HK-2 (cell line): ENCODE data around the gene RRAGC.

Source experiments
- DNase-seq: peaks from one replicate; pipeline ENCODE4 v3.0.0-alpha.2; 2018; ENCODE audit not compliant: unreplicated experiment

RRAGC gene, protein sequence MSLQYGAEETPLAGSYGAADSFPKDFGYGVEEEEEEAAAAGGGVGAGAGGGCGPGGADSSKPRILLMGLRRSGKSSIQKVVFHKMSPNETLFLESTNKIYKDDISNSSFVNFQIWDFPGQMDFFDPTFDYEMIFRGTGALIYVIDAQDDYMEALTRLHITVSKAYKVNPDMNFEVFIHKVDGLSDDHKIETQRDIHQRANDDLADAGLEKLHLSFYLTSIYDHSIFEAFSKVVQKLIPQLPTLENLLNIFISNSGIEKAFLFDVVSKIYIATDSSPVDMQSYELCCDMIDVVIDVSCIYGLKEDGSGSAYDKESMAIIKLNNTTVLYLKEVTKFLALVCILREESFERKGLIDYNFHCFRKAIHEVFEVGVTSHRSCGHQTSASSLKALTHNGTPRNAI

DNA sequence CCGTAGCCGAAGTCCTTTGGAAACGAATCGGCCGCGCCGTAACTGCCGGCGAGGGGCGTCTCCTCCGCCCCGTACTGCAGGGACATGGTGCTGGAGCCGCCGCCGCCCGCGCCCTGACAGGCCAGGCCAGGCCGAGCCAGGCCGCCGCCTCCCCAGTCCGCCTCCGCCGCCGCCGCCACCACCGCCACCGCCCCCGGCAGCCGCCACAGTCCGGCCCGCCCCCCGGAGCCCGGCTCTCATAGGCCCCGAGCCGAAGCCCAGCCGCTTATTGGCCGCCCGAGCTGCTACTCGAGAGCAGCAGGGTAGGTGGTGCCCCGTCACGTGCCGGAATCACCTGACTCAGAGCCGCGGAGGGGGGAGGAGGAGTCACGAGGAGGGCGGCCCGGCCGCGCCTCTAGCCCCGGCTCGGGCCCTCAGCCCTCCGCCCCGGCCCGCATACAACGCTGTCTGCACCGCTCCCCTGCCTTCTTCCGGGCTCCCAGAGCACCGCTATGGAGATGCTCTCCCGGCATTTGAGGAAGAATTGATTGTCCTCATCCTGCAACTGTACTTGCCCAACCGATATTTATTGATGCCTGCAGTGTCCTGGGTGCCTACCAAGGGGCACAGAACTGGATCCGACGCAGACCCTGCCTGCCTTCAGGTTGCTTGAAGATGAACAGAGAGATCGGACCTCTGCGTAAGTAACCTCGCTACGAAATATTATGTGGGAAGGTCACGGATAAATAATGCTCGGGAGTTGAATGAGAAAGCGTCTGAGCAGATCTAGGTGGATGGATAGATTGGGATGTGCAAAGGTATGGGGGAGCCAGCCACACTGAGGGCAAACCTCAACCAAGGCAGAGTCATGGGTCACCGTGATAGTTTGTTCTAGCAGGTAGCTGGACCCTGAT, at the start of gene RRAGC:
RRAGC (minus strand) TSS at position 212 of the 893 bp plus-strand sequence; CDS start at position 86, 126 bp downstream.
- peak; percentile 99 for DNase-seq

DNA sequence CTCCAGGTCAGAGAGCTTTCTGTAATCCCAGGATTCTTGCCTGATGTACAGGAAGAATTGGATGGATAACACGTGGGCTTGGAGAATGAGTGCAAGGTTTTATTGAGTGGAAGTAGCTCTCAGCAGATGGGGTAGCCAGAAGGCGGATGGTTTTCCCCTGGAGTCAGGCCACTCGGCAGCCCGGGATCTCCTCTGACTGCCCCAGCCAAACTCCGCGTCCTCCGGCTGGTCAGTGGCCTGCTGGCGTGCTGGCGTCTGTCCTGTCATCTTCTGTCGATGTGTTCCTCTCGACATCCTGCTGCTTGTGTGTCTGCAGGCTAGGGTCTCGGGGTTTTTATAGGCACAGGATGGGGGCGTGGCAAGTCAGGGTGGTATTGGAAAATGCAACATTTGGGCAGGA, 49.2 kb upstream of the RRAGC start:
- DNase-seq = no peak

DNA sequence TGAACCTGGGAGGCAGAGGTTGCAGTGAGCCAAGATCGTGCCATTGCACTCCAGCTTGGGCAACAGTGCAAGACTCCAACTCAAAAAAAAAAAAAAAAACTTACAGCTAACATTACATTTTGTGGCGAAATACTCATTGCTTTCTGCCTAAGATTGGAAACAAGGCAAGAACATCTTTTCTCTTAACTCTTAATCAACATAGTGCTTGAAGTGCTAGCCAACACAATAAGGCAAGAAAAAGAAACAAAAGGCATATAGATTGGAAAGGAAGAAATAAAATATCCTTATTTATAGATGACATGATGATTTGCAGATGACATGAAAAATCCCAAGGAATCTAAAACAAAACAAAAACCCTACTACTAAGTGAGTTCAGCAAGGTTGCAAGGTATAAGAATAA, 46.4 kb upstream of the RRAGC start:
- DNase-seq = no peak

DNA sequence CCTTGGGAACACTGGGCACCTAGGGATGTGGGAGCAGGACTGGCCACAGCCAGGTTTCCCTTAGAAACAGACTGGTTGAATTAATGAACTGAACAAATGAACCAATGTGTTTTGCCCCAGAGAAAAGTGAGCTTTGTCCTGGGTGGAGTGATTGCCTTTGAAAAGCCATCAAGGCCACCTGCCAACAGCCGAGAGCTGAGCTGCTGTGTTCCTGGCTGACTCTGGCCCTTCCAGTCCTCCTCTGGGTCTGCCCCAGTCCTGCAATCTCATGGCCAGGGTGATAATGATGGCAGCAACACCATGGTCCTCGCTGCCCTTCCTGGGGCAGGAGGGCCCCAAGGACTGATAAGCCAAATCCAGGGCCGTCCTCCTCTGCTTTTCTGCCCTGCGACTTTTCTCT, 40.0 kb upstream of the RRAGC start:
- no peak for DNase-seq

DNA sequence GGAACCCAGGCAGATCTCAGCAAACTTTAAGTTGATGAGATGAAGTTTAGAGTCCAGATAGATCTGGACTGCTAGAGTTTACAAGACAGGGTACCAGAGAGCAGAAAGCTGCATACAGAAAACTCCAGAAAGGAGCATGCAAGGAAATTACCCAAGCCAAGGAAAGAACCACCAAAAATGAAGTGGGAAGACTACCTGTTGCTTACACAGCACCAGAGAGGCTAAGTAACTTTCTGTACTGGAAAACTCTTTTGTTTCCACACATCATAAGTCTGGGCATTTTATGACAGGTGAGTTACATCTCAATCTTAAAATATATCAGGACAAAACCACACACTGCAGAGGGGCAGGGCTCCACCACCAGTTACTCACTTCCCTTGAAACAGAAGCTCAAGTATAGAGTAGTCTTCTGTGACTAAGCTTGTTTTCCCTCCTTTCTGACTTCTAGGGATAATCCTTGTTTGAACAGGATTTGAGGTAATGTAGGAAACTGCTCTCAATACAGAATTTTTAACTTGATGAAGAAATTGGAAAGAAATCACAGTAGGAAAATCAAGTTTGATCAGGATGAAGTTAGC, 39.2 kb upstream of the RRAGC start:
- no peak for DNase-seq

DNA sequence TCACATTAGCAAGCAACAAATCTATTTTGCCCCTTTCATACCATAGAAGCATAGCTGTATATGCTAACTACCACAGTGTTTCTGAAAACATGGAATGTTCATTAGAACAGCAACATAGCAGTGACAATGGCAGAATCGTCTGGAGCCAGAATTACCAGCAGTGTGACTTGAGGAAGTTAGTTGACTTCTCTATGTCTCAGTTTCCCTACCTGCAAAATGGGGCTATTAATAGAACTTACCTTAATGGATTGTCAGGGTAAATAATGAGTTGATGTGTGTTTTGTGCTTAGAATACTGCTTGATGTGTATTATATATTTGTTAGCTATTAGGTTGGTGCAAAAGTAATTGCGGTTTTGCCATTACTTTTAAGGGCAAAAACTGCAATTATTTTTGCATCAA, 36.6 kb upstream of the RRAGC start:
- DNase-seq = no peak

DNA sequence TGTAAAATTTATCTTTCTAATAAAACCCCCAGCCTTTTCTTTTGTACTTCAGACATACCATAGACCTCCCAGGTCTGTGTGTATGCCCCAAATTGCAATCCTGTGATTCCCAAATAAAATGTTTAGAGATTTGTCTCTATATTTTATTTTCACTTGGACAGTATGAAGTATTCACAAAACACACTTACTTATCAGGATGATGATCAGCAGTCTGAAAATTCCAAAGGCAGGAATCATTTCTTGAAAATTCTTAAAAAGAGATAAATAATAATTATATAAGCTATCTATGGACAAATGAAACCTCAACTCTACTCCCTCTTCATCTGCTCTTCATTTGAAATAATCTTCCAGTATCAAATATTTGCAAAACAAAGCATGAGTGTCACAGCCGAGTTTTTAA, 33.4 kb upstream of the RRAGC start:
- DNase-seq = no peak

DNA sequence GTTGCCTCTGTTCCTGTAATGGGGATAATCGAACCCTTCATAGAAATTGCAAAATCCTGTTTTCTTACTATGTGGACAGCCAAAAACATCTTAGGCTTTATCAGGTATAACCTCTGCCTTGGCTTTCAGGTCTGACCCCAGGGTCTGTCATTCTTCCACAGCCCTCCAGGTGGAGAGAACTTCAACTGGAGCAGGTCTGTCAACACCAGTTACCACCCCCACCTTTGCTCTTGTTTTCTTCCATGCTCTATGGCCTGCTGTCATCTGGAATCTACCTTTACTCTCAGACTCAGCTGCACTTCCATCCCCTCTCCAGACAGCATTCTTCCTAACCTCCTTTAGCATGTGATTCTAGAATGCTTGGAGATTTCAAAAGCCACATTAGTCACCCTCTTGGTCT, 32.2 kb upstream of the RRAGC start:
- DNase-seq = no peak

DNA sequence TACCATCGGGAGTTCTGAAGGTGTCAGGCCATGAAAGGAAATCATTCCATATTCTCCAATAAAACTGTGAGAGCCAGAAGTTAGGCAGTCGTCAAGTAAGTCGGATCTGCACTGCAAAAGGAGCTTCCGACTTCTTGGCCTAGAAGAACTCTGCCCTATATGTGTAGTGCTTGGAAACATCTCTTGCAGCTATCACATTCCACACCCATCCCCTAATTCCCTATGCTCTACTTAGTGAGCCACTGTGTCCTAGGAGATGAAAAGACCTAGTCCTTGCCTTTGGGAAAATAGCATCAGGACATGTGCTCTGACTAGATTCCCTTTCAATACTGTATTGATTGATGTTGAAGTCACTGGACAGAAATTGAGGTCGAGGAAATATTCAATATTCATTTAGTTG, 30.0 kb upstream of the RRAGC start:
- DNase-seq = no peak

DNA sequence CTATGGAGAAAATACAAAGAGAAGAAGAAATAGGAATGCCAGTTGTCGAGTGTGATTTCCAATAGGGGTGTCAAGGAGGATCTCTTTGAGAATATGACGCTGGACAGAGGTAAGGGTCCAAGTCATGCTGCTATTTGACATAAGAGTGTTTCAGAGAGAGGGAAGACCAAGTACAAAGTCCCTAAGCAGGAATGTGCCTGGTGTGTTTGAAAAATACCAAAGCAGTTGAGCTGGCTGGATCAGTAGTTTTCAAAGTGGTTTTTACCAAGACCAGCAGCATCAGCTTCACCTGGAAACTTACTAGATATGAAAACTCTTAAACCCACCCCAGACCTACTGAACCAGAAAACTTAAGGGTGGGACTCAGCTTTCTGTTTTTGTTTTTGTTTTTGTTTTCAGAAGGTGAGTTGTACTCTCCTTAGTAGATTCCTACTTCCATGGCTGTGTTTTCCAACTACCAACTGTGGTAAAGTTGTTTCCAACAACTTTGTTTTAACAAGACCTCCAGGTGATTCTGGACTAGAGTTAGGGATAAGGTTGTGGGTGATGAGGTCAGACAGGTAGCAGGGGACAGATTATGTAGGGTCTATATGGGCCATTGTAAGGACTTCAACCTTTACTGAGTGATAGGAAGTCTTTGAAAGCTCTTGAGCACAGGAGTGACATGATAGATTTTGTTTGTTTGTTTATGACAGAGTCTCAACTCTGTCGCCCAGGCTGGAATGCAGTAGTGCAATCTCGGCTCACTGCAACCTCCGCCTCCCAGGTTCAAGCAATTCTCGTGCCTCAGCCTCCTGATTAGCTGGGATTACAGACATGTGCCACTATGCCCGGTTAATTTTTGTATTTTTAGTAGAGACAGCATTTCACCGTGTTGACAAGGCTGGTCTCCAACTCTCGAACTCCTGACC, 29.1 kb upstream of the RRAGC start:
- DNase-seq = no peak

DNA sequence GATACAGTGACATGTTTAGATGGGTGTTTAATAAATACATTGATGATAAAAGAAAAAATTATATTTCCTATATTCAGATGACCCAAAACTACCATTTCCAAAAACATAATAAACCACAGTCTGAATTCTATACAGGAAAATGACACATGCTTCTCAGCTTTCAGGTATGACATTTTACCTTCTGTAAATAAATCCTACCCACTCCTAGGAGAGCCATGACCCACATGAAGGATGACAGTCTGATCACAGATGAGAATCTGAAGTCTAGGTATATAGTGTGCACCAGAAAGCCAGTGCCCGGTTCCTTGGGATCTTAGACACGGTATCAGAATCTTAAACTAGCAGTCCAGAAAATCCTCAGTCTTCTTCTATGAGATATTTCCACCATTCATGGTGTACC, 25.5 kb upstream of the RRAGC start:
- no peak for DNase-seq

DNA sequence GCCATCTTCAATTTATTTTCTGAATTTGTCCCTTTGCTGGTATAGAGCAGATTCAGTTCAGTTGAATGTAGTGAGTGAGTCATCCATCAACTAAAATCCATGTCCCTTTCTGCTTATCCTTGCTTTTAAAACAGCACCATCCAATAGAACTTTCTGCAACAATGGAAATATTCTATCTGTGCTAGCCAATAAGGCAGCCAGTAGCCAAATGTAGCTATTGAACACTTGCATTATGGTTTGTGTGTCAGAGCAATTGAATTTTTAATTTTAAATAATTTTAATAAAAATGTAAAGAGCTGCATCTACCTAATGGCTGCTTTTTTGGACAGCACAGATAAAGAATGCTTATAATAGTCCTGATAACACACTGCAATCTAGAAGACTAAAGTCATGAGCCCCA, 21.9 kb upstream of the RRAGC start, which contains the start of gene GJA9:
GJA9 (minus strand) TSS at position 101 of the 400 bp plus-strand sequence. CDS start 5,489 bp downstream, outside the sequence.
- DNase-seq = no peak

DNA sequence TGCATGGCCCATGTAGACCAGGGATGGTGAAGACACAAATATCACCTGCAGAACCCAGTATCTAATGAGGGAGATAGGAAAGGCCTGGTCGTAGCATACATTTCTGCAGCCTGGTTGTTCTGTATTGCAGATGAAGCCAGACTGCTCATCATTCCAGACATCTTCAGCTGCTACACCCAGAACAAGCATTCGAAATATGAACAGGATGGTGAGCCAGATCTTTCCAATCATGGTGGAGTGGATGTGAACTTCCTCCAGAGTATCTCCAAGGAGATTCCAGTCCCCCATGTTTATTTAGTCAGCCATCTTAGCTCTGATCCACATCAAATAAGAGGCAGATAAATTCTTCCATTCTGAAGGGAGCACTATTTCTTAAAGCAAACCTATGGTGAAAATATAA, 16.2 kb upstream of the RRAGC start:
- DNase-seq = no peak

DNA sequence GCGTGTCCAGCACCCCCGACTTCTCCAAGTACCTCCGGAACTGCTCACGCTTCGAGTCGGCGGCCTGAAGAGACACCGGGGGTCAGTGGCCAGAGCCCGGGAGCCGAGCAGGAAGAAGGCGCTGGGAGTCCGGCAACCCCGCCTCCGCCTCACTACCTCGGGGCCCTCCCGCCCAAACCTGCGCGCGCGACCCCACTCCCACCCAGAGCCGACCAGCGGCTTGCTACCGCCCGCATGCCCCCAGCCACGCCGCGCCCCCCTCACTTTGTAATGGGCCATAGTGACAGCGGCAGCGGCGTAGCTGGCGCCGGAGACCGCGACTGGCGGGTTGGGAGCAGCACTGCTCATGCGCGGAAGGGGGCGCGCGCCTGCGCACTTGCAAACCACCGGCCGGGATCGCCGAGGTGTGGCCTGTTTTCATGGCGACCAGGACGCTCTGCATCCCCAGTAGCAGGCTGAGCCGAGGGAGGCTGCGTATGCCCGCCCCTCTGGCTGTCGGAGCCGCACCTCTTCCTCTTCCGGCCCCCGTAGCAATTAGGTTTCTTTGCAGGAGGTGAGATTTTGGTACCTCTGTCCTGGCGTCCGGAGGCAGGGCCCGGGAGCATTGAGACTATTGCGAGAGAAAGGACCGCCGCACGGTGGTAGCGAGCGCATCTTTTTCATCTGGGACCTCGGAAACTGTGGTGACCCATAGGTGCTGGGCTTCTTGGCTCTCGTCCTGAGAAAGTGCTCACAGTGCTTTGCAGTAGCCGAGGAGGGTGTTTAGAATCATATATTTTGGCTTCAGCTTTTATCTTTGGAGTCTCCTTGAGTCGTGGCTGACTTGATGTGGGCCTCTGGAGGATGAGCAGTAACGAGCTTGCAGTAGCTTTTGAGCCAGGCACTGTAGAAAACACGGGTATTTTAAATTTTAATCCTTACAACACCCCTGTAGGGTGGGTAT, 13.7 kb upstream of the RRAGC start, which contains the start of gene MYCBP:
MYCBP (minus strand) TSS at position 322 of the 943 bp plus-strand sequence; CDS start at position 279, 43 bp downstream.
- DNase-seq = peak; percentile 98

DNA sequence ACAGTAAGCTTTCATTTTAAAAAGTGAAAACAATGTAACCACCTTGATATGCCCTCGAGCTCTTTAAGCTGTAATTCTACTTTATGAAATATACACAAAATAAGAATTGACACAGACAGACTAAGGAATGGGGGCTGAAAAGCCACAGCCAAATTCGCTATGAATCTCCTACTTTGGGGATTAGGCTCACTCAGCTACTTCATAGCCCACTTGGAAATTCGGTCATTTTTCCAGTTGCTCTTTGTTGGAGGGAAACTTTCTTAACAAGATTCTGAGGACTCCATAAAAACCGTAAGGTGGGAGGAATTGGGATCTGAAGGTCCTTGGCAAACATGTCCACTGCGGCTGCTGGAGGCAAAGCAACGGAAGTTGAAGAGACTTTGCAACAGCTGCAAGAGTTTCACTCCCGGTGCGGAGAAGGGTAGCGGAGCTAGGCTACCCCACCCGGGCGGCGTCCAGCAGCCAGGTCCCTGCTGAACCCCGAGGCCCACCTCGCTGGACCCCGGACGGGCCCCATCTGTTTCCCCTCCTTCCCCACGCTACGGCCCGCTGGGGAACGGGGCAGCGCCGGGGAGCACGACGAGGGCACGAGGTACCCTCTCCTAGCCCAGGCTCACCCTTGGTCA, 12.9 kb upstream of the RRAGC start:
- no peak for DNase-seq

DNA sequence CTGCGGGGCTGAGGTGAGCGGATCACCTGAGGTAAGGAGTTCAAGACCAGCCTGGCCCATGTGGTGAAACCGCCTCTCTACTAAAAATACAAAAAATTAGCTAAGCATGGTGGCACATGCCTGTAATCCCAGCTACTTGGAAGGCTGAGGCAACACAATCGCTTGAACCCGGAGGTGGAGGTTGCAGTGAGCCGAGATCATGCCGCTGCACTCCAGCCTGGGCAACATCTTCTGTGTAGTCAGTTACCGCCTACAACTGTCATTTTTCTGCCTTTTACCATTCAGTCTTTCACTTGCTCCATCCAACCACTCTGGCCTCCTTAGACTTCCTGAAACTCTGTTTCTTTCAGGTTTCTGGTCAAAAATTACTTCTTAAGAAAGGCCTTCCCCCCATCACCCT, 11.4 kb upstream of the RRAGC start:
- DNase-seq = no peak

DNA sequence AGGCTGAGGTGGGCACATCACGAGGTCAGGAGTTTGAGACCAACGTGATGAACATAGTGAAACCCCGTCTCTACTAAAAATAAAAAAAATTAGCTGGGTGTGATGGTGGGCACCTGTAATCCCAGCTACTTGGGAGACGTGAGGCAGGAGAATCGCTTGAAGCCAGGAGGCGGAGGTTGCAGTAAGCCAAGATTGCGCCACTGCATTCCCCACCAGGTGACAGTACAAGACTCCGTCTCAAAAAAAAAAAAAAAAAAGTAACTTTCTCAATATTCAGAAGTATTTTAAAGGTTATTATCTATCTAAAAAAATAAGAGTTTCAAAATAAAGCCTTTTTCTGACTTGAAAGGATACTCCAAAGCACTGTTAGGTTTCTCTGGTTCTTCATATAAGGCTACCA, 7.6 kb upstream of the RRAGC start:
- DNase-seq = no peak

DNA sequence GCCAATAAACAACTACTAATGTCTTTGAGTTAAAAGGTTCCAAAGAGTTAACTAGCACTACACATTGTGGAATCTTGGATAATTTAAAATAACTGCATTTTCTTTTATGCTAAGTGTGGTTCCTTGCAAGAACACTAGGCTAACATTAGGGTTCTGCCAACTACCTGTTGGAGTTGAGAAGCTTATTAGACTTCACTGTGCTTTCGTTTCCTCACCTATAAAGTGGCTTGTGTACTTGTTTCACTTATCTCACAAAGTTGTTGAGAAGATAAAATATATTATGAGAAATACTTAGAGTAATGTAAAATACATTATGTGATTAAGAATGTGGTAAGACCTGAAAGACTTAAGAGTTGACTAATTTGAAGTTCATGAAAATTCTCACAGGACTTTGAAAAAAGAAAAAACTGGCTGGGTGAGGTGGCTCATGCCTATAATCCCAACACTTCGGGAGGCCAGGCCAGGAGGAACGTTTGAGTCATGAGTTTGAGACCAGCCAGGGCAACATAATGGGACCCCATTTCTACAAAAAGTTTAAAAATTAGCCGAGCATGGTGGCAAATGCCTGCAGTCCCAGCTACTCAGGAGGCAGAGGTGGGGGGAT, 5.6 kb upstream of the RRAGC start:
- DNase-seq = no peak

DNA sequence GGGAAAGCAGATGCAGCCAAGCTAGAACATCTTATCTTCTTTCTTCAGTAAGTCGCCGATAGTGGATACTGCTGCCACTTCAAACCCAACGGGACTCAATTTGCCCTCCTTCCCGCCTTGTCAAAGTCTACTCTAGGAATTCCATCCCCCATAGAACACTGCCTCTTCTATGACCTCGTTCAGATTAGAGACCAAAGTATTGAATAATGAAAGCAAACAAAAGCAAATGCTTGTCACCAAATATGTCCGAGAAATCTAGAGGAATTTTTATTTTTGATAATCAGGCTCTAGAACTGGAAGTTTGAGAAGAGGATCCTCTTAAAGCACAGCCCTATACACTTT, 853 bp upstream of the RRAGC start:
- DNase-seq = peak; percentile 15
